HepG2 (cell line): ENCODE data around the gene ARID1A. TPM values are rescaled to one million over a fixed set of nuclear protein-coding genes. Genes with fewer than 3 reads are reported as not detected.
A peak's percentile ranks its signal among the peaks of the same experiment; 100 is the strongest.

Experiments used
- HES4 ChIP-seq: sonication (generic); formaldehyde crosslinking; IDR thresholded peaks from 2 replicates; pipeline ENCODE4 v1.9.0; 2021; ENCODE audit warnings: mild to moderate bottlenecking, missing genetic modification reagents, borderline replicate concordance
- HNF4G ChIP-seq, 2 experiments: sonication (generic) in 1 of 2; formaldehyde crosslinking in 1 of 2; IDR thresholded peaks; 2 replicates each; pipeline versions ENCODE4 v1.4.0 to v1.6.1; 2011 to 2020; ENCODE audit warnings: borderline replicate concordance in 2 of 2, low read depth in 2 of 2, mild to moderate bottlenecking in 2 of 2, low read length in 1 of 2, missing genetic modification reagents in 1 of 2, moderate library complexity in 1 of 2
- HOXD1 ChIP-seq: sonication (generic); formaldehyde crosslinking; IDR thresholded peaks from 2 replicates; pipeline ENCODE4 v1.5.0; 2020; ENCODE audit warnings: missing genetic modification reagents
- MIER2 ChIP-seq: IDR thresholded peaks from 2 replicates; pipeline ENCODE4 v1.6.1; 2016; ENCODE audit warnings: missing biosample characterization, missing genetic modification reagents
- MXI1 ChIP-seq: IDR thresholded peaks from 3 replicates; pipeline ENCODE4 v1.6.1; 2012; ENCODE audit warnings: low read depth, low read length, inconsistent platforms, borderline replicate concordance
- NAIF1 ChIP-seq: sonication (generic); formaldehyde crosslinking; IDR thresholded peaks from 2 replicates; pipeline ENCODE4 v1.5.0; 2020; ENCODE audit warnings: mild to moderate bottlenecking, missing genetic modification reagents, borderline replicate concordance
- ONECUT2 ChIP-seq: sonication (generic); formaldehyde crosslinking; IDR thresholded peaks from 2 replicates; pipeline ENCODE4 v1.4.0; 2020; ENCODE audit warnings: missing genetic modification reagents
- PAX8 ChIP-seq: sonication (generic); formaldehyde crosslinking; IDR thresholded peaks from 2 replicates; pipeline ENCODE4 v1.8.0; 2022; ENCODE audit warnings: mild to moderate bottlenecking, missing genetic modification reagents, borderline replicate concordance
- STAG1 ChIP-seq: sonication (generic); formaldehyde crosslinking; IDR thresholded peaks from 2 replicates; pipeline ENCODE4 v1.4.0; 2020; ENCODE audit warnings: missing genetic modification reagents
- ZBTB39 ChIP-seq: sonication (generic); formaldehyde crosslinking; IDR thresholded peaks from 2 replicates; pipeline ENCODE4 v1.5.0; 2020; ENCODE audit warnings: missing genetic modification reagents
- ZMAT5 ChIP-seq: sonication (generic); formaldehyde crosslinking; IDR thresholded peaks from 2 replicates; pipeline ENCODE4 v1.5.0; 2020; ENCODE audit warnings: mild to moderate bottlenecking, low read depth, missing genetic modification reagents, borderline replicate concordance
- ZNF121 ChIP-seq: sonication (generic); formaldehyde crosslinking; IDR thresholded peaks from 2 replicates; pipeline ENCODE4 v1.5.0; 2020; ENCODE audit warnings: mild to moderate bottlenecking, missing genetic modification reagents
- ZNF138 ChIP-seq: sonication (generic); formaldehyde crosslinking; IDR thresholded peaks from 2 replicates; pipeline ENCODE4 v1.5.0; 2020; ENCODE audit warnings: mild to moderate bottlenecking, low read depth, missing genetic modification reagents
- ZNF142 ChIP-seq: sonication (generic); formaldehyde crosslinking; IDR thresholded peaks from 2 replicates; pipeline ENCODE4 v1.4.0; 2020; ENCODE audit warnings: missing genetic modification reagents
- ZNF781 ChIP-seq: sonication (generic); formaldehyde crosslinking; IDR thresholded peaks from 2 replicates; pipeline ENCODE4 v1.5.1; 2020; ENCODE audit warnings: borderline replicate concordance, mild to moderate bottlenecking, missing genetic modification reagents; ENCODE audit errors: not compliant biosample characterization
- ZSCAN30 ChIP-seq: sonication (generic); formaldehyde crosslinking; IDR thresholded peaks from 2 replicates; pipeline ENCODE4 v1.5.0; 2020; ENCODE audit warnings: mild to moderate bottlenecking, missing genetic modification reagents
- polyA plus RNA-seq, 8 experiments: library from polyadenylated mRNA; depleted of rRNA in 3 of 8; stranded (reverse) in 7 of 8; unstranded in 1 of 8; fragments of >200 nt; fragmentation: Illumina TruSeq in 4 of 8; extraction: Trizol in 4 of 8; gene quantifications; 2 replicates each; pipeline versions ENCODE4 v1.2.1 to v1.2.3, GENCODE V29; 2011 to 2016; ENCODE audit warnings: low read depth in 4 of 8, missing spikeins in 1 of 8, mixed read lengths in 1 of 8; ENCODE audit not compliant: insufficient read depth in 1 of 8
- total RNA-seq, 5 experiments: library from RNA; depleted of rRNA; stranded (reverse); fragments of >200 nt; fragmentation: Illumina TruSeq; extraction: Trizol; gene quantifications; 2 replicates each; pipeline ENCODE4 v1.2.3, GENCODE V29; 2016; ENCODE audit warnings: low read depth in 1 of 5

Gene ARID1A
- total and polyA plus RNA-seq, 2 of the 13 experiments (the other 11 are each of a cell fraction or from before 2014, with no cell fraction given): 11.9 to 15.9 TPM

- TF ChIP-seq HNF4G (IDR thresholded peaks at IDR 0.05; ENCODE audit: borderline replicate concordance, low read depth, low read length) (peak; percentile 76), HNF4G (CRISPR knock-in tag; IDR thresholded peaks at IDR 0.05; ENCODE audit: borderline replicate concordance, low read depth) (no peak), HOXD1 (CRISPR knock-in tag) (peak; percentile 75), ZMAT5 (no peak), ONECUT2 (peak; percentile 37; the same call in 1 of the 2 replicates), ZNF781 (CRISPR knock-in tag) (no peak), STAG1 (CRISPR knock-in tag) (peak; percentile 11; the same call in 1 of the 2 replicates), MIER2 (CRISPR knock-in tag) (peak; percentile 31; the same call in 1 of the 2 replicates), NAIF1 (CRISPR knock-in tag) (peak; percentile 90; the same call in 1 of the 2 replicates), HES4 (no peak), ZNF142 (CRISPR knock-in tag) (peak; percentile 96), ZBTB39 (0 out of 2 replicates have a peak, but pooled peaks have one; percentile 19), MXI1 (peak; percentile 83; the same call in 1 of the 3 replicates), ZNF121 (CRISPR knock-in tag) (peak; percentile 100), ZNF138 (CRISPR knock-in tag) (no peak), ZSCAN30 (CRISPR knock-in tag) (peak; percentile 37; the same call in 1 of the 2 replicates), PAX8 (CRISPR knock-in tag) (no peak)
These were observed 2.9 kb upstream of the ARID1A start (continued) for GRCh38 chr1:26692793-26693490.
